A549 (cell line): ENCODE results near the gene ZNF346. TPM values are rescaled to one million over a fixed set of nuclear protein-coding genes. Genes with fewer than 3 reads are reported as not detected.

Experiments
- ATAC-seq, 2 experiments: fragments of 200-7000 bp in 1 of 2; fragments of >200 bp in 1 of 2; cut with Nextera tagmentation in 1 of 2; cut with Tn5 transposase in 1 of 2; 3 replicates each; pipeline versions ENCODE4 v1.8.0 to v1.9.1; 2018 to 2020; ENCODE audit warnings: mild to moderate bottlenecking in 1 of 2, moderate library complexity in 1 of 2
- CTCF ChIA-PET: fragments of 300-600 bp; sonication (Branson Sonifier 250); formaldehyde crosslinking; extraction: SDS; loops from one replicate; lab custom pipeline; 2021; ENCODE audit warnings: antibody characterized with exemption, inconsistent platforms; lab: Yijun Ruan, JAX
- POLR2A ChIA-PET: fragments of 350-600 bp; formaldehyde crosslinking; extraction: SDS; loops from one replicate; lab custom pipeline; 2021; ENCODE audit warnings: antibody characterized with exemption, inconsistent platforms; lab: Yijun Ruan, JAX
- DNase-seq, 2 experiments: peaks; one replicate each; pipeline versions ENCODE4 v3.0.0 to v3.0.0-alpha.2; 2011 to 2016; ENCODE audit warnings: low read depth in 1 of 2, low spot score in 1 of 2
- FAIRE-seq: peaks from 2 replicates; lab custom pipeline; 2011; peaks lifted over from hg19 to GRCh38; lab: Jason Lieb, UNC
- H3K27ac ChIP-seq, 2 experiments: fragments of >200 bp; sonication (Bioruptor Twin); formaldehyde crosslinking; 3 replicates each; pipeline ENCODE4 v1.5.1; 2016 to 2017
- H3K4me1 ChIP-seq: fragments of >200 bp; sonication (Bioruptor Twin); formaldehyde crosslinking; 3 replicates; pipeline ENCODE4 v1.6.1; 2016
- H3K4me2 ChIP-seq: fragments of >200 bp; sonication (Bioruptor Twin); formaldehyde crosslinking; 3 replicates; pipeline ENCODE4 v1.6.1; 2016
- H3K4me3 ChIP-seq: fragments of >200 bp; sonication (Bioruptor Twin); formaldehyde crosslinking; 3 replicates; pipeline ENCODE4 v1.5.1; 2016
- H3K9me3 ChIP-seq: fragments of >200 bp; sonication (Bioruptor Twin); formaldehyde crosslinking; 3 replicates; pipeline ENCODE4 v1.6.1; 2016
- CHD2 ChIP-seq: fragments of 150-350 bp; IDR thresholded peaks from 2 replicates; pipeline ENCODE4 v1.6.1; 2014; ENCODE audit warnings: low read length; ENCODE audit not compliant: partially characterized antibody
- CHD4 ChIP-seq: fragments of 200-600 bp; sonication (generic); IDR thresholded peaks from 2 replicates; pipeline ENCODE4 v1.6.1; 2016; ENCODE audit warnings: antibody characterized with exemption, mild to moderate bottlenecking, borderline replicate concordance
- EP300 ChIP-seq, 2 experiments: fragments of >200 bp; sonication (Bioruptor Twin); formaldehyde crosslinking; IDR thresholded peaks; 2 replicates in 1 of 2; 3 replicates in 1 of 2; pipeline ENCODE4 v1.6.1; 2016 to 2017
- GATA3 ChIP-seq: IDR thresholded peaks from 2 replicates; pipeline ENCODE4 v1.6.1; 2012; ENCODE audit warnings: borderline replicate concordance
- HOXA7 ChIP-seq: fragments of 250-450 bp; sonication (Bioruptor Pico); IDR thresholded peaks from 2 replicates; pipeline ENCODE4 v1.5.0; 2020; ENCODE audit warnings: mild to moderate bottlenecking, moderate library complexity
- JUN ChIP-seq, 2 experiments: fragments of >200 bp; sonication (Bioruptor Twin); formaldehyde crosslinking; IDR thresholded peaks; 2 replicates in 1 of 2; 3 replicates in 1 of 2; pipeline ENCODE4 v1.6.1; 2016 to 2017
- JUNB ChIP-seq: fragments of >200 bp; sonication (Bioruptor Twin); formaldehyde crosslinking; IDR thresholded peaks from 2 replicates; pipeline ENCODE4 v1.6.1; 2016
- NFE2L2 ChIP-seq: fragments of 150-350 bp; conservative IDR thresholded peaks from 2 replicates; pipeline ENCODE4 v1.6.1; 2014; ENCODE audit warnings: low read length
- POLR2AphosphoS2 ChIP-seq: conservative IDR thresholded peaks from 2 replicates; pipeline ENCODE4 v1.6.1; 2012; ENCODE audit warnings: low read length, improper control_type of control experiment, inconsistent platforms
- RAD21 ChIP-seq, 2 experiments: fragments of >200 bp in 1 of 2; sonication (Bioruptor Twin) in 1 of 2; formaldehyde crosslinking in 1 of 2; IDR thresholded peaks in 1 of 2; conservative IDR thresholded peaks in 1 of 2; 2 replicates in 1 of 2; 3 replicates in 1 of 2; pipeline ENCODE4 v1.6.1; 2012 to 2018; ENCODE audit warnings: inconsistent platforms in 1 of 2
- SREBF2 ChIP-seq: fragments of 450-650 bp; IDR thresholded peaks from 2 replicates; pipeline ENCODE4 v1.6.1; 2014; ENCODE audit warnings: mild to moderate bottlenecking, moderate library complexity
- ZFP36 ChIP-seq: fragments of 450-650 bp; IDR thresholded peaks from 2 replicates; pipeline ENCODE4 v1.6.1; 2014; ENCODE audit warnings: borderline replicate concordance; ENCODE audit not compliant: partially characterized antibody
- ZNF302 ChIP-seq: fragments of 250-450 bp; sonication (Bioruptor Pico); IDR thresholded peaks from 2 replicates; pipeline ENCODE4 v1.9.0; 2021; ENCODE audit warnings: inconsistent platforms, mild to moderate bottlenecking, moderate library complexity
- ZSCAN20 ChIP-seq: fragments of 250-450 bp; sonication (Bioruptor Pico); IDR thresholded peaks from 2 replicates; pipeline ENCODE4 v1.8.0; 2022; ENCODE audit warnings: mild to moderate bottlenecking, moderate library complexity
- WGBS: methylation state at CpG from one replicate; pipeline ENCODE4 v1.1.6; 2017; ENCODE audit errors: missing lambda C conversion rate; 5-methylcytosine and 5-hydroxymethylcytosine counted together
- polyA plus RNA-seq, 4 experiments: library from polyadenylated mRNA; depleted of rRNA in 3 of 4; stranded (reverse); fragments of >200 nt; fragmentation: RNase III in 1 of 4; extraction: RNeasy Plus Mini Kit Qiagen cat#74134 plus additional on column Dnase treatment in 1 of 4; gene quantifications; 2 replicates in 3 of 4; 3 replicates in 1 of 4; pipeline ENCODE4 v1.2.3, GENCODE V29; 2011 to 2017
- TF ChIP-seq, protein P1 (sequence below): fragments of 450-650 bp; IDR thresholded peaks from 2 replicates; pipeline ENCODE4 v1.6.1; 2014; ENCODE audit warnings: antibody characterized with exemption
- TF ChIP-seq, protein P2 (sequence below): fragments of >200 bp; sonication (Bioruptor Twin); formaldehyde crosslinking; IDR thresholded peaks from 2 replicates; pipeline ENCODE4 v1.6.1; 2016
- TF ChIP-seq, protein P3 (sequence below): fragments of 150-350 bp; IDR thresholded peaks from 2 replicates; pipeline ENCODE4 v1.6.1; 2014; ENCODE audit warnings: low read depth, mild to moderate bottlenecking, low read length
- TF ChIP-seq, protein P4 (sequence below): fragments of >200 bp; sonication (Bioruptor Twin); formaldehyde crosslinking; IDR thresholded peaks from 3 replicates; pipeline ENCODE4 v1.5.1; 2016
- TF ChIP-seq, protein P5 (sequence below): fragments of 250-450 bp; sonication (Bioruptor Pico); IDR thresholded peaks from 2 replicates; pipeline ENCODE4 v1.5.0; 2020; ENCODE audit warnings: low read depth, mild to moderate bottlenecking, moderate library complexity
- TF ChIP-seq, protein P6 (sequence below): fragments of 250-450 bp; sonication (Bioruptor Pico); IDR thresholded peaks from 2 replicates; pipeline ENCODE4 v1.5.0; 2021; ENCODE audit warnings: mild to moderate bottlenecking, moderate library complexity, borderline replicate concordance

ZNF346 gene
- polyA plus RNA-seq, 2 of the 4 experiments (the other 2 are of a cell fraction) = 13.5 to 14.1 TPM

DNA sequence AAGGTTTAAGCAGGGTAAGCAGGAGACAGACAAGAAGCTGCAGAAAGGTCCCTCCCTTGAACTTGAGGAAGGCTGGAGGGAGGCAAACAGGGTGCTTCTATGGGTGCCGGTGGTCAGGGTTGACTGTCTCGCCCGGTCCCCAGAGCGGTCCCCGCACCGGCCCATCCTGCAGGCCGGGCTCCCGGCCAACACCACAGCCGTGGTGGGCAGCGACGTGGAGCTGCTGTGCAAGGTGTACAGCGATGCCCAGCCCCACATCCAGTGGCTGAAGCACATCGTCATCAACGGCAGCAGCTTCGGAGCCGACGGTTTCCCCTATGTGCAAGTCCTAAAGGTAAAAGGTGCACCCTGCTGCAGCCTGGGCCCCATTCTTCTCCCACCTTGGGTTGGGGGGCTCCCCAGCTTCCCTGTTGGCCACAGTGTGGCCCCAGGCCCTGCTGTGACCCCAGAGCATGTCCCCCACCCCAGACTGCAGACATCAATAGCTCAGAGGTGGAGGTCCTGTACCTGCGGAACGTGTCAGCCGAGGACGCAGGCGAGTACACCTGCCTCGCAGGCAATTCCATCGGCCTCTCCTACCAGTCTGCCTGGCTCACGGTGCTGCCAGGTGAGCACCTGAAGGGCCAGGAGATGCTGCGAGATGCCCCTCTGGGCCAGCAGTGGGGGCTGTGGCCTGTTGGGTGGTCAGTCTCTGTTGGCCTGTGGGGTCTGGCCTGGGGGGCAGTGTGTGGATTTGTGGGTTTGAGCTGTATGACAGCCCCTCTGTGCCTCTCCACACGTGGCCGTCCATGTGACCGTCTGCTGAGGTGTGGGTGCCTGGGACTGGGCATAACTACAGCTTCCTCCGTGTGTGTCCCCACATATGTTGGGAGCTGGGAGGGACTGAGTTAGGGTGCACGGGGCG lies 69.9 kb downstream of the ZNF346 start (continued):
- TF ChIP-seq, protein P1, sequence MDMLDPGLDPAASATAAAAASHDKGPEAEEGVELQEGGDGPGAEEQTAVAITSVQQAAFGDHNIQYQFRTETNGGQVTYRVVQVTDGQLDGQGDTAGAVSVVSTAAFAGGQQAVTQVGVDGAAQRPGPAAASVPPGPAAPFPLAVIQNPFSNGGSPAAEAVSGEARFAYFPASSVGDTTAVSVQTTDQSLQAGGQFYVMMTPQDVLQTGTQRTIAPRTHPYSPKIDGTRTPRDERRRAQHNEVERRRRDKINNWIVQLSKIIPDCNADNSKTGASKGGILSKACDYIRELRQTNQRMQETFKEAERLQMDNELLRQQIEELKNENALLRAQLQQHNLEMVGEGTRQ = no peak
- TF ChIP-seq, protein P2, sequence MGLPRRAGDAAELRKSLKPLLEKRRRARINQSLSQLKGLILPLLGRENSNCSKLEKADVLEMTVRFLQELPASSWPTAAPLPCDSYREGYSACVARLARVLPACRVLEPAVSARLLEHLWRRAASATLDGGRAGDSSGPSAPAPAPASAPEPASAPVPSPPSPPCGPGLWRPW = no peak

DNA sequence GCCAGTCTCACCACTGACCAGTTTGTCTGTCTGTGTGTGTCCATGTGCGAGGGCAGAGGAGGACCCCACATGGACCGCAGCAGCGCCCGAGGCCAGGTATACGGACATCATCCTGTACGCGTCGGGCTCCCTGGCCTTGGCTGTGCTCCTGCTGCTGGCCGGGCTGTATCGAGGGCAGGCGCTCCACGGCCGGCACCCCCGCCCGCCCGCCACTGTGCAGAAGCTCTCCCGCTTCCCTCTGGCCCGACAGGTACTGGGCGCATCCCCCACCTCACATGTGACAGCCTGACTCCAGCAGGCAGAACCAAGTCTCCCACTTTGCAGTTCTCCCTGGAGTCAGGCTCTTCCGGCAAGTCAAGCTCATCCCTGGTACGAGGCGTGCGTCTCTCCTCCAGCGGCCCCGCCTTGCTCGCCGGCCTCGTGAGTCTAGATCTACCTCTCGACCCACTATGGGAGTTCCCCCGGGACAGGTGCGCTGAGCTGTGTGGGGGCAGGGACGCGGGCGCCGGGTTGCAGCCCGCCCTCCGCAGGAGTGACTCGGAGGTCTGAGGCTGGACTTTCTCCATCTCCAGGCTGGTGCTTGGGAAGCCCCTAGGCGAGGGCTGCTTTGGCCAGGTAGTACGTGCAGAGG lies 70.7 kb downstream of the ZNF346 start:
- Histone ChIP-seq H3K4me1 (peaks cover 34% of the 10 kb centered on the region), H3K4me3 (no peak overlapping the region), H3K27ac (0 out of 6 replicates have a peak overlapping the region, but pooled peaks of 1 of the 2 experiments have one; percentile 20), H3K9me3 (no peaks in the 10 kb centered on the region), H3K4me2 (no peak overlapping the region)
- no peak for ATAC-seq
- CTCF ChIA-PET = interaction anchor here (2.0 to 5.7 kb wide), 3 partner anchors 12 to 22 kb away, joined by 9 to 57 read pairs (median 16); no protein-coding TSS in a partner anchor
- TF ChIP-seq ZSCAN20 (CRISPR knock-in tag) (no peak), ZFP36 (no peak), HOXA7 (no peak), RAD21 (conservative IDR thresholded peaks at IDR 0.05 in 1 of 2, IDR thresholded peaks at IDR 0.05 in 1 of 2) (no peak), SREBF2 (no peak), NFE2L2 (no peak), GATA3 (no peak), EP300 (IDR thresholded peaks at IDR 0.05) (no peak), ZNF302 (CRISPR knock-in tag) (no peak), POLR2AphosphoS2 (no peak), JUN (IDR thresholded peaks at IDR 0.05) (no peak), CHD4 (no peak), CHD2 (no peak), JUNB (no peak)
- TF ChIP-seq, protein P3, sequence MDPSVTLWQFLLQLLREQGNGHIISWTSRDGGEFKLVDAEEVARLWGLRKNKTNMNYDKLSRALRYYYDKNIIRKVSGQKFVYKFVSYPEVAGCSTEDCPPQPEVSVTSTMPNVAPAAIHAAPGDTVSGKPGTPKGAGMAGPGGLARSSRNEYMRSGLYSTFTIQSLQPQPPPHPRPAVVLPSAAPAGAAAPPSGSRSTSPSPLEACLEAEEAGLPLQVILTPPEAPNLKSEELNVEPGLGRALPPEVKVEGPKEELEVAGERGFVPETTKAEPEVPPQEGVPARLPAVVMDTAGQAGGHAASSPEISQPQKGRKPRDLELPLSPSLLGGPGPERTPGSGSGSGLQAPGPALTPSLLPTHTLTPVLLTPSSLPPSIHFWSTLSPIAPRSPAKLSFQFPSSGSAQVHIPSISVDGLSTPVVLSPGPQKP = no peak
- TF ChIP-seq, protein P4, sequence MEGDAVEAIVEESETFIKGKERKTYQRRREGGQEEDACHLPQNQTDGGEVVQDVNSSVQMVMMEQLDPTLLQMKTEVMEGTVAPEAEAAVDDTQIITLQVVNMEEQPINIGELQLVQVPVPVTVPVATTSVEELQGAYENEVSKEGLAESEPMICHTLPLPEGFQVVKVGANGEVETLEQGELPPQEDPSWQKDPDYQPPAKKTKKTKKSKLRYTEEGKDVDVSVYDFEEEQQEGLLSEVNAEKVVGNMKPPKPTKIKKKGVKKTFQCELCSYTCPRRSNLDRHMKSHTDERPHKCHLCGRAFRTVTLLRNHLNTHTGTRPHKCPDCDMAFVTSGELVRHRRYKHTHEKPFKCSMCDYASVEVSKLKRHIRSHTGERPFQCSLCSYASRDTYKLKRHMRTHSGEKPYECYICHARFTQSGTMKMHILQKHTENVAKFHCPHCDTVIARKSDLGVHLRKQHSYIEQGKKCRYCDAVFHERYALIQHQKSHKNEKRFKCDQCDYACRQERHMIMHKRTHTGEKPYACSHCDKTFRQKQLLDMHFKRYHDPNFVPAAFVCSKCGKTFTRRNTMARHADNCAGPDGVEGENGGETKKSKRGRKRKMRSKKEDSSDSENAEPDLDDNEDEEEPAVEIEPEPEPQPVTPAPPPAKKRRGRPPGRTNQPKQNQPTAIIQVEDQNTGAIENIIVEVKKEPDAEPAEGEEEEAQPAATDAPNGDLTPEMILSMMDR = no peak
- TF ChIP-seq, protein P5, sequence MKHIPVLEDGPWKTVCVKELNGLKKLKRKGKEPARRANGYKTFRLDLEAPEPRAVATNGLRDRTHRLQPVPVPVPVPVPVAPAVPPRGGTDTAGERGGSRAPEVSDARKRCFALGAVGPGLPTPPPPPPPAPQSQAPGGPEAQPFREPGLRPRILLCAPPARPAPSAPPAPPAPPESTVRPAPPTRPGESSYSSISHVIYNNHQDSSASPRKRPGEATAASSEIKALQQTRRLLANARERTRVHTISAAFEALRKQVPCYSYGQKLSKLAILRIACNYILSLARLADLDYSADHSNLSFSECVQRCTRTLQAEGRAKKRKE (CRISPR knock-in tag) = no peak
- TF ChIP-seq, protein P6, sequence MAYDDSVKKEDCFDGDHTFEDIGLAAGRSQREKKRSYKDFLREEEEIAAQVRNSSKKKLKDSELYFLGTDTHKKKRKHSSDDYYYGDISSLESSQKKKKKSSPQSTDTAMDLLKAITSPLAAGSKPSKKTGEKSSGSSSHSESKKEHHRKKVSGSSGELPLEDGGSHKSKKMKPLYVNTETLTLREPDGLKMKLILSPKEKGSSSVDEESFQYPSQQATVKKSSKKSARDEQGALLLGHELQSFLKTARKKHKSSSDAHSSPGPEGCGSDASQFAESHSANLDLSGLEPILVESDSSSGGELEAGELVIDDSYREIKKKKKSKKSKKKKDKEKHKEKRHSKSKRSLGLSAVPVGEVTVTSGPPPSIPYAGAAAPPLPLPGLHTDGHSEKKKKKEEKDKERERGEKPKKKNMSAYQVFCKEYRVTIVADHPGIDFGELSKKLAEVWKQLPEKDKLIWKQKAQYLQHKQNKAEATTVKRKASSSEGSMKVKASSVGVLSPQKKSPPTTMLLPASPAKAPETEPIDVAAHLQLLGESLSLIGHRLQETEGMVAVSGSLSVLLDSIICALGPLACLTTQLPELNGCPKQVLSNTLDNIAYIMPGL (CRISPR knock-in tag) = no peak
- 93% methylated on average over 24 of the region's 40 CpGs for WGBS
- FAIRE-seq = no peak
- POLR2A ChIA-PET = no interaction called here
- DNase-seq = no peak
